HEK293 (cell line): ENCODE results near the gene TANK.
A peak's percentile ranks its signal among the peaks of the same experiment; 100 is the strongest.
"Not testable (repeated sequence)": the region's sequence is repeated elsewhere in the genome, so short reads cannot be mapped to it uniquely, and the experiment has no call there.

ENCODE experiments used
- CTCF ChIA-PET: fragments of 350-600 bp; formaldehyde crosslinking; extraction: SDS; loops from one replicate; lab custom pipeline; 2021; ENCODE audit warnings: antibody characterized with exemption; lab: Yijun Ruan, JAX
- POLR2A ChIA-PET: fragments of 300-600 bp; formaldehyde crosslinking; extraction: SDS; loops from one replicate; lab custom pipeline; 2020; ENCODE audit warnings: antibody characterized with exemption, inconsistent platforms; lab: Yijun Ruan, JAX
- H3K27ac ChIP-seq: fragments of 200-500 bp; sonication (Bioruptor generic); 2 replicates; pipeline ENCODE4 v1.5.1; 2014; ENCODE audit warnings: low read depth, low read length, control low read depth, inconsistent platforms; ENCODE audit errors: extremely low read depth
- H3K36me3 ChIP-seq, 2 experiments: fragments of 200-500 bp in 1 of 2; sonication (Bioruptor generic) in 1 of 2; 1 replicate in 1 of 2; 2 replicates in 1 of 2; pipeline ENCODE4 v1.5.1; 2014 to 2017; ENCODE audit warnings: inconsistent platforms in 2 of 2, low read length in 2 of 2; ENCODE audit not compliant: control insufficient read depth in 2 of 2, insufficient read depth in 1 of 2
- H3K4me1 ChIP-seq: fragments of 200-500 bp; sonication (Bioruptor generic); 2 replicates; pipeline ENCODE4 v1.5.1; 2014; ENCODE audit warnings: mild to moderate bottlenecking, low read length, inconsistent platforms; ENCODE audit not compliant: control insufficient read depth, insufficient read depth
- H3K4me3 ChIP-seq: 2 replicates; pipeline ENCODE4 v1.5.1; 2011; ENCODE audit warnings: low read depth, mild to moderate bottlenecking, control low read depth, low read length, moderate library complexity
- H3K9me3 ChIP-seq: fragments of 200-500 bp; sonication (Bioruptor generic); 2 replicates; pipeline ENCODE4 v1.5.1; 2014; ENCODE audit warnings: low read depth, low read length, inconsistent platforms; ENCODE audit not compliant: control insufficient read depth, insufficient read depth
- KLF8 ChIP-seq: fragments of 450-650 bp; formaldehyde crosslinking; IDR thresholded peaks from 2 replicates; pipeline ENCODE4 v1.5.1; 2016; ENCODE audit warnings: missing biosample characterization, missing genetic modification characterization
- REPIN1 ChIP-seq: fragments of 450-650 bp; formaldehyde crosslinking; IDR thresholded peaks from 2 replicates; pipeline ENCODE4 v1.5.1; 2017; ENCODE audit warnings: missing biosample characterization, missing genetic modification characterization, low read depth
- TRIM28 ChIP-seq: IDR thresholded peaks from 2 replicates; pipeline ENCODE4 v1.6.1; 2011; ENCODE audit warnings: low read length, control low read depth, borderline replicate concordance
- ZFHX2 ChIP-seq: fragments of 450-650 bp; formaldehyde crosslinking; conservative IDR thresholded peaks from 2 replicates; pipeline ENCODE4 v1.5.1; 2016; ENCODE audit warnings: missing biosample characterization, missing genetic modification characterization
- ZIC2 ChIP-seq: fragments of 450-650 bp; formaldehyde crosslinking; IDR thresholded peaks from 2 replicates; pipeline ENCODE4 v1.5.1; 2016; ENCODE audit warnings: missing biosample characterization, missing genetic modification characterization
- ZNF132 ChIP-seq: fragments of 450-650 bp; formaldehyde crosslinking; IDR thresholded peaks from 2 replicates; pipeline ENCODE4 v1.5.1; 2017; ENCODE audit warnings: missing biosample characterization, missing genetic modification characterization, borderline replicate concordance
- ZNF133 ChIP-seq: fragments of 450-650 bp; formaldehyde crosslinking; IDR thresholded peaks from 2 replicates; pipeline ENCODE4 v1.5.1; 2016; ENCODE audit warnings: missing biosample characterization, missing genetic modification characterization
- ZNF146 ChIP-seq: fragments of 450-650 bp; formaldehyde crosslinking; IDR thresholded peaks from 2 replicates; pipeline ENCODE4 v1.5.1; 2016; ENCODE audit warnings: missing biosample characterization, missing genetic modification characterization
- ZNF155 ChIP-seq: fragments of 450-650 bp; formaldehyde crosslinking; IDR thresholded peaks from 2 replicates; pipeline ENCODE4 v1.5.1; 2016; ENCODE audit warnings: missing biosample characterization, missing genetic modification characterization
- ZNF239 ChIP-seq: fragments of 450-650 bp; formaldehyde crosslinking; IDR thresholded peaks from 2 replicates; pipeline ENCODE4 v1.5.1; 2016; ENCODE audit warnings: missing biosample characterization, missing genetic modification characterization
- ZNF266 ChIP-seq: fragments of 450-650 bp; formaldehyde crosslinking; IDR thresholded peaks from 2 replicates; pipeline ENCODE4 v1.5.1; 2016; ENCODE audit warnings: missing biosample characterization, missing genetic modification characterization, low read depth
- ZNF510 ChIP-seq: fragments of 450-650 bp; formaldehyde crosslinking; IDR thresholded peaks from 2 replicates; pipeline ENCODE4 v1.5.1; 2018; ENCODE audit warnings: mild to moderate bottlenecking, missing genetic modification characterization, missing biosample characterization; ENCODE audit not compliant: insufficient replicate concordance
- ZNF549 ChIP-seq: fragments of 450-650 bp; IDR thresholded peaks from 2 replicates; pipeline ENCODE4 v1.5.1; 2018; ENCODE audit warnings: missing biosample characterization, missing genetic modification characterization, mild to moderate bottlenecking, inconsistent platforms, moderate library complexity
- ZNF561 ChIP-seq: fragments of 450-650 bp; IDR thresholded peaks from 2 replicates; pipeline ENCODE4 v1.5.1; 2018; ENCODE audit warnings: missing biosample characterization, missing genetic modification characterization, borderline replicate concordance
- ZNF585B ChIP-seq: fragments of 450-650 bp; formaldehyde crosslinking; IDR thresholded peaks from 2 replicates; pipeline ENCODE4 v1.5.1; 2016; ENCODE audit warnings: missing biosample characterization, missing genetic modification characterization
- ZNF610 ChIP-seq: fragments of 450-650 bp; formaldehyde crosslinking; IDR thresholded peaks from 2 replicates; pipeline ENCODE4 v1.5.1; 2016; ENCODE audit warnings: missing biosample characterization, missing genetic modification characterization, borderline replicate concordance
- ZNF624 ChIP-seq: fragments of 450-650 bp; formaldehyde crosslinking; IDR thresholded peaks from 2 replicates; pipeline ENCODE4 v1.5.1; 2017; ENCODE audit warnings: missing biosample characterization, missing genetic modification characterization
- ZNF791 ChIP-seq: fragments of 450-650 bp; formaldehyde crosslinking; IDR thresholded peaks from 2 replicates; pipeline ENCODE4 v1.5.1; 2016; ENCODE audit warnings: missing biosample characterization, missing genetic modification characterization
- ZNF792 ChIP-seq: fragments of 450-650 bp; formaldehyde crosslinking; IDR thresholded peaks from 2 replicates; pipeline ENCODE4 v1.5.1; 2016; ENCODE audit warnings: missing biosample characterization, missing genetic modification characterization
- TF ChIP-seq, protein P1 (sequence below): fragments of 450-650 bp; formaldehyde crosslinking; IDR thresholded peaks from 2 replicates; pipeline ENCODE4 v1.5.1; 2016; ENCODE audit warnings: missing biosample characterization, missing genetic modification characterization
- TF ChIP-seq, protein P2 (sequence below): fragments of 450-650 bp; formaldehyde crosslinking; IDR thresholded peaks from 2 replicates; pipeline ENCODE4 v1.5.1; 2017; ENCODE audit warnings: missing biosample characterization, missing genetic modification characterization
- TF ChIP-seq, protein P3 (sequence below): fragments of 450-650 bp; formaldehyde crosslinking; IDR thresholded peaks from 2 replicates; pipeline ENCODE4 v1.5.1; 2016; ENCODE audit warnings: missing biosample characterization, missing genetic modification characterization, low read depth
- TF ChIP-seq, protein P4 (sequence below): fragments of 450-650 bp; formaldehyde crosslinking; IDR thresholded peaks from 2 replicates; pipeline ENCODE4 v1.5.1; 2016; ENCODE audit warnings: missing biosample characterization, missing genetic modification characterization

The TANK gene

DNA sequence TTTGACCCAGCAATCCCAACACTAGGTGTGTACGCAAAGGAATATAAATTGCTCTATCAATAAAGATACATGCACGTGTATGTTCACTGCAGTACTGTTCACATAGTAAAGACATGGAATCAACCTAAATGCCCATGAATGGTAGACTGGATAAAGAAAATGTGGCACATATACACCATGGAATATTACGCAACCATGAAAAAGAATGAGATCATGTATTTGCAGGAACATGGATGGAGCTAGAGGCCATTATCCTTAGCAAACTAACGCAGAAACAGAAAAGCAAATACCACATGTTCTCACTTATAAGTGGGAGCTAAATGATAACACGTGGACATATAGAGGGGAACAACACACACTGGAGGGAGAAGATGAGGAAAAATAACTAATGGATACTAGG lies 27.8 kb upstream of the TANK start:
- H3K9me3 ChIP-seq, POLR2A ChIA-PET, H3K36me3 ChIP-seq, H3K4me3 ChIP-seq, CTCF ChIA-PET, H3K27ac ChIP-seq: not testable (repeated sequence)
- TF ChIP-seq, protein P1, sequence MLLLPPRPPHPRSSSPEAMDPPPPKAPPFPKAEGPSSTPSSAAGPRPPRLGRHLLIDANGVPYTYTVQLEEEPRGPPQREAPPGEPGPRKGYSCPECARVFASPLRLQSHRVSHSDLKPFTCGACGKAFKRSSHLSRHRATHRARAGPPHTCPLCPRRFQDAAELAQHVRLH = peak; percentile 62; the same call in 1 of the 2 replicates
- peak; percentile 94 for TF ChIP-seq ZNF146 (tag by site-specific recombination)
- H3K4me1 ChIP-seq = peaks cover 14% of the 10 kb centered on the region

DNA sequence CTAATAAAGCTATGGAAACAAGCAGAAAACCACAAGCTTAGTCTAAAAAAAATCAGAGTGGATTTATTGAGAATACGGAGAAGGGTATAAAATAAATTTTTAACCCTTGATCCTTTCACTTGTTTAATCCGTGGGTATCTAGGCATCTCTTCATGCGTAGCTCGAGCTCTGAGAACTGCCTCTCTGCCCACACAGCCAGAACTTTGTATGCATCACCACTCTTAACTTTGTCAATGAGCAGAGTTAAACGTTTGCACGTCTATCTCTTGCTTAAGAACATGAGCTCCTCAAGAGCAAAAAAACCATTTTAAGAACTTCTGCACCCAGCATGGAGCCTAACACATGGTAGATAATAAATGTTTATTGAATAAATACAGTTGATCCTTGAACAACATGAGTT lies 26.9 kb upstream of the TANK start:
- no peaks in the 10 kb centered on the region for H3K9me3 ChIP-seq
- ChIA-PET CTCF (no interaction called here), POLR2A (no interaction called here)
- TF ChIP-seq, protein P2, sequence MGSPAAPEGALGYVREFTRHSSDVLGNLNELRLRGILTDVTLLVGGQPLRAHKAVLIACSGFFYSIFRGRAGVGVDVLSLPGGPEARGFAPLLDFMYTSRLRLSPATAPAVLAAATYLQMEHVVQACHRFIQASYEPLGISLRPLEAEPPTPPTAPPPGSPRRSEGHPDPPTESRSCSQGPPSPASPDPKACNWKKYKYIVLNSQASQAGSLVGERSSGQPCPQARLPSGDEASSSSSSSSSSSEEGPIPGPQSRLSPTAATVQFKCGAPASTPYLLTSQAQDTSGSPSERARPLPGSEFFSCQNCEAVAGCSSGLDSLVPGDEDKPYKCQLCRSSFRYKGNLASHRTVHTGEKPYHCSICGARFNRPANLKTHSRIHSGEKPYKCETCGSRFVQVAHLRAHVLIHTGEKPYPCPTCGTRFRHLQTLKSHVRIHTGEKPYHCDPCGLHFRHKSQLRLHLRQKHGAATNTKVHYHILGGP (tag by site-specific recombination) = no peak
- no peak for TF ChIP-seq ZNF791 (tag by site-specific recombination)
- no peak for TF ChIP-seq ZNF133 (tag by site-specific recombination)
- no peak for TF ChIP-seq ZNF239 (tag by site-specific recombination)
- TF ChIP-seq ZNF549 (tag by site-specific recombination) = no peak
- no peak for TF ChIP-seq TRIM28
- TF ChIP-seq ZNF624 (tag by site-specific recombination) = no peak
- TF ChIP-seq REPIN1 (tag by site-specific recombination) = no peak
- no peak for TF ChIP-seq ZNF266
- no peak for TF ChIP-seq KLF8 (tag by site-specific recombination)
- TF ChIP-seq ZNF155 (tag by site-specific recombination) = no peak
- TF ChIP-seq ZNF132 (tag by site-specific recombination) = no peak
- TF ChIP-seq, protein P3, sequence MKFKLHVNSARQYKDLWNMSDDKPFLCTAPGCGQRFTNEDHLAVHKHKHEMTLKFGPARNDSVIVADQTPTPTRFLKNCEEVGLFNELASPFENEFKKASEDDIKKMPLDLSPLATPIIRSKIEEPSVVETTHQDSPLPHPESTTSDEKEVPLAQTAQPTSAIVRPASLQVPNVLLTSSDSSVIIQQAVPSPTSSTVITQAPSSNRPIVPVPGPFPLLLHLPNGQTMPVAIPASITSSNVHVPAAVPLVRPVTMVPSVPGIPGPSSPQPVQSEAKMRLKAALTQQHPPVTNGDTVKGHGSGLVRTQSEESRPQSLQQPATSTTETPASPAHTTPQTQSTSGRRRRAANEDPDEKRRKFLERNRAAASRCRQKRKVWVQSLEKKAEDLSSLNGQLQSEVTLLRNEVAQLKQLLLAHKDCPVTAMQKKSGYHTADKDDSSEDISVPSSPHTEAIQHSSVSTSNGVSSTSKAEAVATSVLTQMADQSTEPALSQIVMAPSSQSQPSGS (tag by site-specific recombination) = no peak
- no peak for TF ChIP-seq ZNF510 (tag by site-specific recombination)
- H3K4me3 ChIP-seq = no peak overlapping the region
- H3K27ac ChIP-seq = no peak overlapping the region
- peaks cover 14% of the 10 kb centered on the region for H3K4me1 ChIP-seq
- H3K36me3 ChIP-seq = no peaks in the 10 kb centered on the region

DNA sequence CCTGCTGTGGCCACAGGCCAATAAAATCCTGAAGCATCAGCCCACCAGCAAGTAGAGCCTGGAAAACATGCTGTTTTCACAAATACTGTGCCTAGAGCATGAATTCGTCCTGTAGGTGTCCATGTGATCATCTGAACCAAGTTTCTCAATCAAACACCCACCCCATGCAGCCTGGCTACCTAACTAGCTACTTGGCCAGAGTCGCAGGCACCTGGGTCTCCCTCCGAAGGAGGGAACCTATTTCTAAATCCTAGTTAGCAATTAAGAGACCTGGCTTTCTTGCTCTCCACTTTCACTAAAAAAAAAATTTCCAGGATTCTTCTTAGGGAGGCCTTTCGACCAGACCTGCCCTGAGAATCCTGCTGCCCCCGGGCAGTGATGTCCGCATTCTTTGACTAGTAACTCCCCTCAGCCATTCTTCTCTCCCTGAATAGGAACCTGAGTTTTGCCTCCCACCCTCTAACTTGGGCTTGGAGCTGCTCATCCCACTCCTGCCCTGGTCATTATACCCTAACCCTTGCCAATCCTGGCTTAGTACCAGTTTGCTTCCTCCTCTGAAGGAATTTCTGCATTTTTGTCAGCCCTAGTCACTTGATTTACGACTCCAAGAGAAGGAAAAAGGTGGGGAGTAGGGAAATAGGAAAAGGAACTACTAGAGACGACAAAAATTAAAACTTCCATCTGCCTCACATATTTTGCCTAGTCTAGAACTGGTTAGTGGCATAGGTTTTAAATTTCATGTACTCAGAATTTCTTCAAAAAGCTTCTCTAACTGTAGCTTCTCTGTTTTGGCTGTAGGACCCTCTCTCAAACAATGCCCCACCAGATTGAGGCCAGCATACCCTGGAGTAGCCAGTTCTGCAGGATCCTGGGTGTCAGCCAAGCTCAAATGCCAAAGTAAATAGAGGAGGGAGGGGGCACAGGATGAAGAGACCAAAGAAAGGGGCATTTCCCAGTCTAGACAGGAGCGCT lies 25.4 kb upstream of the TANK start:
- ChIA-PET CTCF (interaction anchor here (0.5 to 0.6 kb wide), 2 partner anchors 15 to 20 kb away, joined by 3 to 4 read pairs; no protein-coding TSS in a partner anchor), POLR2A (no interaction called here)
- peaks cover 14% of the 10 kb centered on the region for H3K4me1 ChIP-seq
- H3K36me3 ChIP-seq = no peaks in the 10 kb centered on the region
- H3K27ac ChIP-seq = no peak overlapping the region; the same call in 1 of the 2 replicates
- H3K4me3 ChIP-seq = no peak overlapping the region
- no peaks in the 10 kb centered on the region for H3K9me3 ChIP-seq
- TF ChIP-seq ZNF610 (tag by site-specific recombination) (no peak), ZFHX2 (tag by site-specific recombination) (no peak), ZNF585B (tag by site-specific recombination) (no peak), ZNF132 (tag by site-specific recombination) (no peak), ZNF792 (tag by site-specific recombination) (no peak), ZNF561 (tag by site-specific recombination) (0 out of 2 replicates have a peak, but pooled peaks have one; percentile 53), ZIC2 (tag by site-specific recombination) (0 out of 2 replicates have a peak, but pooled peaks have one; percentile 18)
- TF ChIP-seq, protein P4, sequence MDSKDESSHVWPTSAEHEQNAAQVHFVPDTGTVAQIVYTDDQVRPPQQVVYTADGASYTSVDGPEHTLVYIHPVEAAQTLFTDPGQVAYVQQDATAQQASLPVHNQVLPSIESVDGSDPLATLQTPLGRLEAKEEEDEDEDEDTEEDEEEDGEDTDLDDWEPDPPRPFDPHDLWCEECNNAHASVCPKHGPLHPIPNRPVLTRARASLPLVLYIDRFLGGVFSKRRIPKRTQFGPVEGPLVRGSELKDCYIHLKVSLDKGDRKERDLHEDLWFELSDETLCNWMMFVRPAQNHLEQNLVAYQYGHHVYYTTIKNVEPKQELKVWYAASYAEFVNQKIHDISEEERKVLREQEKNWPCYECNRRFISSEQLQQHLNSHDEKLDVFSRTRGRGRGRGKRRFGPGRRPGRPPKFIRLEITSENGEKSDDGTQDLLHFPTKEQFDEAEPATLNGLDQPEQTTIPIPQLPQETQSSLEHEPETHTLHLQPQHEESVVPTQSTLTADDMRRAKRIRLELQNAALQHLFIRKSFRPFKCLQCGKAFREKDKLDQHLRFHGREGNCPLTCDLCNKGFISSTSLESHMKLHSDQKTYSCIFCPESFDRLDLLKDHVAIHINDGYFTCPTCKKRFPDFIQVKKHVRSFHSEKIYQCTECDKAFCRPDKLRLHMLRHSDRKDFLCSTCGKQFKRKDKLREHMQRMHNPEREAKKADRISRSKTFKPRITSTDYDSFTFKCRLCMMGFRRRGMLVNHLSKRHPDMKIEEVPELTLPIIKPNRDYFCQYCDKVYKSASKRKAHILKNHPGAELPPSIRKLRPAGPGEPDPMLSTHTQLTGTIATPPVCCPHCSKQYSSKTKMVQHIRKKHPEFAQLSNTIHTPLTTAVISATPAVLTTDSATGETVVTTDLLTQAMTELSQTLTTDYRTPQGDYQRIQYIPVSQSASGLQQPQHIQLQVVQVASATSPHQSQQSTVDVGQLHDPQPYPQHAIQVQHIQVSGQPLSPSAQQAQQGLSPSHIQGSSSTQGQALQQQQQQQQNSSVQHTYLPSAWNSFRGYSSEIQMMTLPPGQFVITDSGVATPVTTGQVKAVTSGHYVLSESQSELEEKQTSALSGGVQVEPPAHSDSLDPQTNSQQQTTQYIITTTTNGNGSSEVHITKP = peak; percentile 10; the same call in 1 of the 2 replicates
